Stimulated activated CD4-positive, alpha-beta T cell treated with anti-CD3 and anti-CD28 coated beads, Interleukin-4, amount 100 ng/mL, for 48 hours (primary cell): ENCODE measurements around the gene DRD1.
"Not testable (repeated sequence)": the region's sequence is repeated elsewhere in the genome, so short reads cannot be mapped to it uniquely, and the experiment has no call there.

ENCODE experiments used
- DNase-seq, 2 donors: peaks; one replicate each; pipeline ENCODE4 v3.0.0-alpha.2; 2020; ENCODE audit warnings: low read depth in 2 of 2

Gene DRD1

DNA sequence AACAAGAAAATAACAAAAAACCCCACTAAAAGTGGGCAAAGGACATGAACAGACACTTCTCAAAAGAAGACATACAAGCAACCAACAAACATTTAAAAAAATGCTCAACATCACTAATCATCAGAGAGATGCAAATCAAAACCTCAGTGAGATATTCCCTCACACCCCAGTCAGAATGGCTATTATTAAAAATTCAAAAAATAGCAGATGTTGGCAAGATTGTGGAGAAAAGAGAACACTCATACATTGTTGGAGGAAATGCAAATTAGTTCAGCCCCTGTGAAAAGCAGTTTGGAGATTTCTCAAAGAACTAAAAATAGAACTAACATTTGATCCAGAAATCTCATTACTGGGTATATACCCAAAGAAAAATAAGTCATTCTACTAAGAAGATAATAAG, 19.4 kb downstream of the DRD1 start:
- not testable (repeated sequence) for DNase-seq

DNA sequence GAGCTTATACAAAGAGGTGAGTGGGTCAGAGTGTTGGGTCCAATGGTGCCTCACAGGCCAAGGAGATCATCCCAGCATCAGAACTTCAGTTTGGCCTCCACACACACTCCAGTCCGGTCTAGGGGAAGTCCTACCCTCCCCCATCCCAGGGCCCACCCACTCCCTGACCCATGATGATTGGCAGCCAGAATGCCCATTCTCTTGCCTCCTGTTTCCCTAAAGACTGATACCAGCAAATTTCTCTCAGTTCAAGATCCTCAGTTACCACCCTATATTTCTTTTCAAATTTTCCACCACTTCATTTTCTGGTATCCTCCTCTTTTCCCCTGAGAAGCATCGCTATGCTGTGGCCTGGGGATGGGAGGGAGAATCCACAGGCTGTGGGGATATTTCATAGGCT, 21.9 kb downstream of the DRD1 start:
- no peak for DNase-seq

DNA sequence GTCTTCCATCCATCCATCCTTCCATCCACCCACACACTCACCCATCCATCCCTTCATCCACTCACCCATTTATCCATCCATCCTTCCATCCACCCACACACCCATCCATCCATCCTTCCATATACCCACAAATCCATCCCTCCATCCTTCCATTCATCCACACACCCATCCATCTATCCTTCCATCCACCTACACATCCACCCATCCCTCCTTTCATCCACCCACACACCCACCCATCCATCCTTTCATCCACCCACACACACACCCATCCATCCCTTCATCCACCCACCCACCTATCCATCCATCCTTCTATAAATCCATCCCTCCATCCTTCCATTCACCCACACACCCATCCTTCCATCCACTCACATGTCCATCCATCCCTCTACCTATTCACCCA, 23.6 kb downstream of the DRD1 start:
- DNase-seq = no peak

DNA sequence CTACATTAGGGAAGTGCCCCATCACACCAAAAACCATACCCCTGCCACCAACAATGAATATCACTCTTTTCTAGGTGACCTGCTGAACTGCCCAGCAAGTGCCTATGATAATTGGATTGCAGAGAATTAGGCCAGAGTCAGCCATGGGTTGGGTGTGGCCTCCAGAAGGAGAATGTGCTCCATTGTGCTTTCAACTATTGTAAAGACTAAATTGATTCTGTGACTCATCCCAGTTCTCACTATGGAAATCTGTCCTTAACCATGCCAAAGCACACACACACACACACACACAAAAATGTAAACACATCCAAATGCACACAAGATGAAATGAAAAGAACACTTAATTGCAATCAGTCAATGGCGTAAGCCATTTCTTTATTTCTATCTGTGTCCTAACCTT, 25.7 kb downstream of the DRD1 start:
- no peak for DNase-seq

DNA sequence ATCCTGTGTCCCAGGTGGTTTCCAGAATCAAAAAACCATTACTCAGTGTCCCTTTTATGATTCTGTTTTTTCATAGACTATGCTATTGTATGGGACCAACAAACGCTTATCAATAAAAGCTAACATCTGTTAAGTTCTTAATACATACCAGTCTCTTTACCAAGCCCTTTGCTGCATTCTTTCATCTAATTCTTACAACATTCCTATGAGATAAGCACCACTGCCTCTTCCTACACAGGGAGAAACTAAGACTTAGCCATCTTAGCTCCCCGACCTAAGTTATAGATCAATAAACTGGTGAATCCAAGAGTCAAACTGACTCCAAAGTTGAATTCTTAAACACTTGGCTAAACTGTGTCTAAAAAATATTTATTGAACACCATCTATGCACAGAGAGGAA, 26.6 kb downstream of the DRD1 start:
- DNase-seq = no peak

DNA sequence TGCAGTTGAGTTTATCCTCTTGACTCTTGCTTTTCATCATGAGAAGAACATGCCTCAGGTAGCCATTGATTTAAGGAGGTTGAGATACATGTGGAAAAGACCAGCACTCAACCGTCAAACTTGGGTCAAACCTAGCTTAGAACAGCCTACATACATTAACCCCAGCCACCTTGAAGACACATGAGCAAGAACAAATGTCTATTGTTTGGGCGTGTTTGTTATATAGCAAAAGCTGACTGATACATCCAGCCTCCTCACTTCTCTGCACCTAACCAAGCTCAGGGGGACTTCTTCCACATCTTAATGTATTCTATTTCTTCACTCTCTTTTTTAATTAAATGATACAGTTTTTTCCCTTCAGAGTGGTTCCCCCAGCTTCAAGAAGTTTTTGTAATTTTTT, 28.7 kb downstream of the DRD1 start:
- no peak for DNase-seq

DNA sequence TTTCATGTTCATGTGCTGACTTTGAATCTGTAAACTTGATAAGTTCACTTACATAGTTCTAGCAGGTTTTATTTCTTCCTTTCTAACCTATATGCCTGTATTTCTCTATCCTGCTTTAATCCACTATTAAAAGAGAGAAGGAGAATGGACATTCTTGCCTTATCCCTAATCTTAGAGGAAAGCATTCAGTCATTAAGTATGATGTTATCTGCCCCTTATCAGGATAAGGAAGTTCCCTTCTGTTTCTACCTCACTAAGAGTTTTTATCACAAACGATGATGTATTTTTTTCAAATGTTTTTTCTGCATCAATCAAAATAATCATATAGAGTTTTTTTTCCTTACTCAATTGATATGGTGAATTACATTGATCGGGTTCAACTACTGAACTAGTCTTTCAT, 33.1 kb downstream of the DRD1 start:
- no peak for DNase-seq

DNA sequence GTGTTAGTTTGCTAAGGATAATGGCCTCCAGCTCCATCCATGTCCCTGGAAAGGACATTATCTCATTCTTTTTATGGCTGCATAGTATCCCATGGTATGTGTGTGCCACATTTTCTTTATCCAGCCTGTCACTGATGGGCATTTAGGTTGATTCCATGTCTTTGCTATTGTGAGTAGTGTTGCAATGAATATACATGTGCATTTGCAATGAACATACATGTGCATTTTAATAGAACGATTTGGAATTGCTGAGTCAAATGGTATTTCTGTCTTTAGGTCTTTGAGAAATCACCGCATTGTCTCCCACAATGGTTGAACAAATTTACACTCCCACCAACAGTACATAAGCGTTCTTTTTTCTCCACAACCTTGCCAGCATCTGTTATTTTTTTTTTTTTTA, 37.7 kb downstream of the DRD1 start:
- no peak for DNase-seq

DNA sequence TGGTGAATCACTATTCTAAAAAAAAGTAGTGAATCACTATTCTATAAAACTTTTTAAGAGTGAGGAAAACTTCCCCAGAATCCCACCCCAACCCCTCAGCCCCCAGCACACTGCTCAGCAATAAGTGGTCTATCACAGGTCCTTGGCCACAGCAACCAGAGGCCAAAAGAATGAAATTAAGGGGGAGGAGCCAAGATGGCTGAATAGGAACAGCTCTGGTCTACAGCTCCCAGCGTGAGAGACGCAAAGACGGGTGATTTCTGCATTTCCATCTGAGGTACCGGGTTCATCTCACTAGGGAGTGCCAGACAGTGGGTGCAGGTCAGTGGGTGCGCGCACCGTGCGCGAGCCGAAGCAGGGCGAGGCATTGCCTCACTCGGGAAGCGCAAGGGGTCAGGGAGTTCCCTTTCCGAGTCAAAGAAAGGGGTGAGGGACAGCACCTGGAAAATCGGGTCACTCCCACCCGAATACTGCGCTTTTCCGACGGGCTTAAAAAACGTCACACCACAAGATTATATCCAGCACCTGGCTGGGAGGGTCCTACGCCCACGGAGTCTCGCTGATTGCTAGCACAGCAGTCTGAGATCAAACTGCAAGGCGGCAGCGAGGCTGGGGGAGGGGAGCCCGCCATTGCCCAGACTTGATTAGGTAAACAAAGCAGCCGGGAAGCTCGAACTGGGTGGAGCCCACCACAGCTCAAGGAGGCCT, 46.2 kb downstream of the DRD1 start:
- DNase-seq = not testable (repeated sequence)

DNA sequence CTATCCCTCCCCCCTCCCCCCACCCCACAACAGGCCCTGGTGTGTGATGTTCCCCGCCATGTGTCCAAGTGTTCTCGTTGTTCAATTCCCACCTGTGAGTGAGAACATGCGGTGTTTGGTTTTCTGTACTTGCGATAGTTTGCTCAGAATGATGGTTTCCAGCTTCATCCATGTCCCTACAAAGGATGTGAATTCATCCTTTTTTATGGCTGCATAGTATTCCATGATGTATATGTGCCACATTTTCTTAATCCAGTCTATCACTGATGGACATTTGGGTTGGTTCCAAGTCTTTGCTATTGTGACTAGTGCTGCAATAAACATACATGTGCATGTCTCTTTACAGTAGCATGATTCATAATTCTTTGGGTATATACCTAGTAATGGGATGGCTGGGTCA, 48.6 kb downstream of the DRD1 start:
- not testable (repeated sequence) for DNase-seq

DNA sequence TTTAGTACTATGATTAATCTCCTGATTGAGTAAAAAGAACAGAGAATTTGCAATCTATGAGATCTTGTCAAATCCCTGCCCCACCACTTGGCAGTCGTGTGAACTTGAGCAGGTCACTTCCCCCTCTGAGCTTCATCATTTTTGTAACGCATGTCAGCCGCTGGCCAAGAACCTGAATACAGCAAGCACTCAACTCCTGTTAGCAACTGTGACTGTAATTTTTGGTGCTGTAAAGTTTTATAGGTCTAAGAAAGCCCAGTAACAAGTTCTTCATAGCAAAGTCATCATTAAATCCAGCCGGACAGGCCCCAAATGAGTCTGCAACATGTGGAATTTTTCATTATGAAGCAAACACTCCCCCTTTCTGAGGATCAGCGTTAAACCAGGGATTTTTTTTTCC, 49.4 kb downstream of the DRD1 start:
- no peak for DNase-seq

DNA sequence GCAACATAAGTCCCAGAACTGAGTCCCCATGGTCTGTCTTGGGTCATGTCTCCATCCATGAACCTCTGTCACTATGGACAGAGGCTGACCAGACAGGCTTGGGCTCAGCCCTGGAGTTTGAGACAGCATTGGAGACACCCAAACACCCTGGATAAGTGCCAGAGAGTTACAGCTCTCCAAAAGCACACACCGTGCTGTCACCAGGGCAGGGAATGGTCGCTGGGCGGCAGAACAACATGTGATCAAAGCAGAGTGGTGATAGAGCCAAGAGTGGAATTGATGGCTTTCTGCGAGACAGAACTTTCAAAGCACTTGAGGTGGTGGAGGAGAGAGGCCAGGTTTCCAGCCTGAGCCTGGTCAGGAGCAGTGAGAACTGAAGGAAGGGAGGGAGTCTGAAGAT, 50.1 kb downstream of the DRD1 start:
- no peak for DNase-seq

DNA sequence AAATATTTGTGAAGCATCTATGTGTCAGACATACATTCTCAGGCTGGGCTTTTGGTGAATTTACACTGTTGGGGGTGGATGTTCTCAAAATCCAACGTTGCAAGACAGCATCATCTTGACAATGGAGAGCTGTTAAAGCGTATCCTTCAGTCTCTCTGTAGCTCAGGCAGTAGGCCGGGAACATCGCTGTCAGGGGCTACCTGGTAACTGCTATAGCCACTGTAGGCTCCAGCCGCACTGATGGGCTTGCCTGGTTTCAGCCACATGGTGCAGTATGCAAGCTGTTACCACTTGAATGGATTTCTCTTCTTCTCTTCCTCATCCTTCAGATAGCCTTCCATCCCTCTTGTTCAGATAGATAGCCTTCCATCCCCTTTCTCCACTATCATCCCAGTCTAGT, 51.7 kb downstream of the DRD1 start:
- DNase-seq = no peak

DNA sequence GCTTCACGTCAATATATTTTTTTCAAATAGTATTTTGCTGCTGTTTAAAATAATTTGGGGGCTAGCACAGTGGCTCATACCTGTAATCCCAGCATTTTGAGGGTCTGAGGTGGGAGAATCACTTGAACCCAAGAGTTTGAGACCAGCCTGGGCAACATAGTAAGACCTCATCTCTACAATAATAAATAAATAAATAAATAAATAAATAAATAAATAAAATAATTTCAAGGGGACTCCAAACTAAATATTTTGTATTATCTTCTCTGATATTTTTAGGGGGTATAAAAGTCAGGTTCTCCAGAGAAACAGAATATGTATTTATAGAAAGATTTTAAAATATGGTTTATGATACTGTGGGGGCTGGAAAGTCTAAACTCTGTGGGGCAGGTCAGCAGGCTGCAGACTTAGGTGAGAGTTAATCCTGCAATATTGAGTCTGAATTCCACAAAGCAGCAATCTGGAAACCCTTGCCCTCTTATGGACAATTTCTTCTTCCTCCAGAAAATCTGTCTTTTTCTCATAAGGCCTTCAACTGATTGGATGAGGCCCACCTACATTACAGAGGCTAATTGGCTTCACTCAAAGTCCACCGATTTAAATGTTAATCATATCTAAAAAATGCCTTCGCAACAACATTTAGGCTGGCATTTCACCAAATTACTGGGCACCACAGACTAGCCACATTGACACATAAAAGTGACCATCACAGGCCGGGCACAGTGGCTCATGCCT, 53.5 kb downstream of the DRD1 start:
- no peak for DNase-seq
